BJ (cell line): ENCODE measurements around the gene CBX2. TPM values are rescaled to one million over a fixed set of nuclear protein-coding genes. Genes with fewer than 3 reads are reported as not detected.
"Not testable (repeated sequence)": the region's sequence is repeated elsewhere in the genome, so short reads cannot be mapped to it uniquely, and the experiment has no call there.

Experiments
- CTCF ChIA-PET: fragments of 350-600 bp; formaldehyde crosslinking; extraction: SDS; loops from one replicate; lab custom pipeline; 2021; ENCODE audit warnings: antibody characterized with exemption, inconsistent platforms; lab: Yijun Ruan, JAX
- POLR2A ChIA-PET: fragments of 300-600 bp; sonication (Branson Sonifier 250); formaldehyde crosslinking; extraction: SDS; loops from one replicate; lab custom pipeline; 2021; ENCODE audit warnings: antibody characterized with exemption; lab: Charles Lee
- DNase-seq: peaks from one replicate; pipeline ENCODE4 v3.0.0-alpha.2; 2011; ENCODE audit warnings: low read depth
- H3K27me3 ChIP-seq: 2 replicates; pipeline ENCODE4 v1.6.0; 2011; ENCODE audit warnings: low read length; ENCODE audit not compliant: control insufficient read depth, insufficient read depth
- H3K36me3 ChIP-seq: 2 replicates; pipeline ENCODE4 v1.5.1; 2011; ENCODE audit warnings: low read length; ENCODE audit not compliant: control insufficient read depth, insufficient read depth
- H3K4me3 ChIP-seq: 2 replicates; pipeline ENCODE4 v1.5.1; 2011; ENCODE audit warnings: low read depth, mild to moderate bottlenecking, control low read depth, low read length
- CTCF ChIP-seq: IDR thresholded peaks from 2 replicates; pipeline ENCODE4 v1.5.1; 2011; ENCODE audit warnings: low read depth, mild to moderate bottlenecking, control low read depth, inconsistent platforms, low read length, moderate library complexity; ENCODE audit not compliant: insufficient read depth
- polyA plus RNA-seq: library from polyadenylated mRNA; depleted of rRNA; stranded (reverse); fragments of >200 nt; gene quantifications from 2 replicates; pipeline ENCODE4 v1.2.3, GENCODE V29; 2011

Gene CBX2
- polyA plus RNA-seq, 1 experiment: 1.5 TPM

- ChIA-PET CTCF (interaction anchor here (0.6 to 1.1 kb wide), 2 partner anchors 24 to 199 kb away, joined by 3 read pairs; no protein-coding TSS in a partner anchor), POLR2A (interaction anchor here (0.6 kb wide), 1 partner anchor 934 kb away, joined by 3 read pairs; no protein-coding TSS in a partner anchor)
- TF ChIP-seq CTCF: no peak
- no peaks in the 10 kb centered on the region; the same call in 1 of the 2 replicates for H3K27me3 ChIP-seq
- H3K36me3 ChIP-seq: no peaks in the 10 kb centered on the region
- no peak overlapping the region for H3K4me3 ChIP-seq
- no peak for DNase-seq
Measured at GRCh38 chr17:79765708-79766107, 12.2 kb upstream of the CBX2 start.

- TF ChIP-seq CTCF: no peak
- Histone ChIP-seq H3K36me3 (no peaks in the 10 kb centered on the region), H3K4me3 (no peak overlapping the region), H3K27me3 (peaks cover 14% of the 10 kb centered on the region)
- POLR2A ChIA-PET: no interaction called here
- no peak for DNase-seq
- CTCF ChIA-PET: no interaction called here
Measured at GRCh38 chr17:79769570-79770506, 8.1 kb upstream of the CBX2 start.

GRCh38 chr17:79771276-79771675 is 6.7 kb upstream of the CBX2 start:
- Histone ChIP-seq H3K27me3 (peaks cover 18% of the 10 kb centered on the region), H3K36me3 (no peaks in the 10 kb centered on the region), H3K4me3 (no peak overlapping the region)
- DNase-seq: no peak
- TF ChIP-seq CTCF: no peak
- ChIA-PET POLR2A (no interaction called here), CTCF (interaction anchor here (2.4 kb wide), 1 partner anchor 30 kb away, joined by 10 read pairs; no protein-coding TSS in a partner anchor)

GRCh38 chr17:79772726-79773125 is 5.2 kb upstream of the CBX2 start:
- peaks cover 28% of the 10 kb centered on the region for H3K27me3 ChIP-seq
- DNase-seq, H3K4me3 ChIP-seq, H3K36me3 ChIP-seq, POLR2A ChIA-PET: not testable (repeated sequence)
- CTCF ChIA-PET: interaction anchor here (2.4 kb wide), 1 partner anchor 31 kb away, joined by 10 read pairs; no protein-coding TSS in a partner anchor

- no peak for DNase-seq
- Histone ChIP-seq H3K4me3 (no peak overlapping the region), H3K27me3 (peaks cover 28% of the 10 kb centered on the region), H3K36me3 (no peaks in the 10 kb centered on the region)
- ChIA-PET CTCF (interaction anchor here (1.0 to 1.7 kb wide), 4 partner anchors 8 to 66 kb away, joined by 3 to 9 read pairs (median 4); no protein-coding TSS in a partner anchor), POLR2A (no interaction called here)
- TF ChIP-seq CTCF: no peak
Measured at GRCh38 chr17:79774561-79774975, 3.4 kb upstream of the CBX2 start.
